ENCODE data around the gene SLC36A3. TPM values are rescaled to one million over a fixed set of nuclear protein-coding genes. Genes with fewer than 3 reads are reported as not detected.

The SLC36A3 gene
- total RNA-seq, 4 donors from 2014 or later: not detected

DNA sequence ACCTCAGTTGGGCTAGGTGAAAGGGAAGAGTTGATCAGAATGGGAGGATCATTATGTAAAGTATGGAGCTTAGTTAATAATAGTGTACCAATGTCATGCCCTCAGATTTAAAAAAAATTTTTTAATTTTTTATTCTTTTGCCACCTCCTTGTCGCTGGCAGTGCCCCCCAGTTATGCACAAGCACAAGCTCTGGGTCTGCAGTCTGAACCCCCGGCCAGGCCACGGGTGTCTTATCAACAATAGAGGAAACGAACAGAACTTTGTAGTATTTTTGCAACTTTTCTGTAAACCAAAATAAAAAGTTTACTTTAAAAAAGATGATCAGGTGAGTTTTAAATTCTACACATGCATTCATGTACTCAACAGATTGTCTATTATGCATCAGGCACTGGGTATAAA lies 51.9 kb downstream of the SLC36A3 start:
- Histone ChIP-seq H3K4me3 (no peak overlapping the region), H3K27ac (peak overlapping the region in 1 of 4 donors; percentile 84), H3K36me3 (no peaks in the 10 kb centered on the region), H3K27me3 (no peaks in the 10 kb centered on the region), H3K4me1 (peaks cover 21 to 47% (median 24%) of the 10 kb centered on the region in 3 donors), H3K9me3 (no peaks in the 10 kb centered on the region)
- 94 to 100% methylated on average over 4 of the region's 4 CpGs for WGBS, 2 donors
- intact Hi-C loops (cut with DNase I): no loop called here
- DNase-seq: no peak
- no peak for TF ChIP-seq POLR2A (IDR thresholded peaks at IDR 0.05)
- TF ChIP-seq, protein P1, sequence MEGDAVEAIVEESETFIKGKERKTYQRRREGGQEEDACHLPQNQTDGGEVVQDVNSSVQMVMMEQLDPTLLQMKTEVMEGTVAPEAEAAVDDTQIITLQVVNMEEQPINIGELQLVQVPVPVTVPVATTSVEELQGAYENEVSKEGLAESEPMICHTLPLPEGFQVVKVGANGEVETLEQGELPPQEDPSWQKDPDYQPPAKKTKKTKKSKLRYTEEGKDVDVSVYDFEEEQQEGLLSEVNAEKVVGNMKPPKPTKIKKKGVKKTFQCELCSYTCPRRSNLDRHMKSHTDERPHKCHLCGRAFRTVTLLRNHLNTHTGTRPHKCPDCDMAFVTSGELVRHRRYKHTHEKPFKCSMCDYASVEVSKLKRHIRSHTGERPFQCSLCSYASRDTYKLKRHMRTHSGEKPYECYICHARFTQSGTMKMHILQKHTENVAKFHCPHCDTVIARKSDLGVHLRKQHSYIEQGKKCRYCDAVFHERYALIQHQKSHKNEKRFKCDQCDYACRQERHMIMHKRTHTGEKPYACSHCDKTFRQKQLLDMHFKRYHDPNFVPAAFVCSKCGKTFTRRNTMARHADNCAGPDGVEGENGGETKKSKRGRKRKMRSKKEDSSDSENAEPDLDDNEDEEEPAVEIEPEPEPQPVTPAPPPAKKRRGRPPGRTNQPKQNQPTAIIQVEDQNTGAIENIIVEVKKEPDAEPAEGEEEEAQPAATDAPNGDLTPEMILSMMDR (IDR thresholded peaks at IDR 0.05): no peak

DNA sequence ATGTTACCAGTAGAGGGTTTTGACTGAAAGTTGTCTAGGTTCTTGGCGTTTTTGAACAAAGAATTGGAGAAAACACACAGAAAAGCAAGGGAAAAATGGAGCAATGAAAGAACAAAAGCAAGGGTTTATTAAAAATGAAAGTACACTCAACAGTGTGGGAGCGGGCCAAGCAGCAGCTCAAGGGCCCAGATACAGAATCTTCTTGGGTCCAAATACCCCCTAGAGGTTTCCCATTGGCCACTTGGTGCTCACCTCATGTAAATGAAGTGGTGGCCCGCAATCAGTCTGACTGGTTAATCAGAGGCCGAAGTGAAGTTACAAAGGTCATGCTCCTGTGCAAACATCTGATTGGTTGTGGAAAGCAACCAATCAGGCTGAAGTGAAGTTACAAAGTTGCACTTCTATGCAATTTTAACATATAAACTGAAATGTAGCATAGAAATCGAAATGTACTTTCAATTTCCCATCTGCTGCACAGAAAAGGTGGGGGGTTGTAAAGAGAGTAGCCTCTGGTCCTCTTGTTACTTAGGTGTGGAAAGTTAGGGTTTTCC lies 52.5 kb downstream of the SLC36A3 start:
- peaks cover 16 to 41% (median 19%) of the 10 kb centered on the region in 3 donors for H3K4me1 ChIP-seq
- H3K4me3 ChIP-seq: no peak overlapping the region
- 63 to 73% methylated on average over 5 of the region's 5 CpGs for WGBS, 2 donors
- H3K27ac ChIP-seq: peak overlapping the region in 1 of 4 donors; percentile 7
- no peaks in the 10 kb centered on the region for H3K27me3 ChIP-seq
- no peak for DNase-seq
- TF ChIP-seq POLR2A (IDR thresholded peaks at IDR 0.05): no peak
- TF ChIP-seq, protein P1 (IDR thresholded peaks at IDR 0.05): no peak
- intact Hi-C loops (cut with DNase I): no loop called here
- H3K36me3 ChIP-seq: no peaks in the 10 kb centered on the region
- no peaks in the 10 kb centered on the region for H3K9me3 ChIP-seq

DNA sequence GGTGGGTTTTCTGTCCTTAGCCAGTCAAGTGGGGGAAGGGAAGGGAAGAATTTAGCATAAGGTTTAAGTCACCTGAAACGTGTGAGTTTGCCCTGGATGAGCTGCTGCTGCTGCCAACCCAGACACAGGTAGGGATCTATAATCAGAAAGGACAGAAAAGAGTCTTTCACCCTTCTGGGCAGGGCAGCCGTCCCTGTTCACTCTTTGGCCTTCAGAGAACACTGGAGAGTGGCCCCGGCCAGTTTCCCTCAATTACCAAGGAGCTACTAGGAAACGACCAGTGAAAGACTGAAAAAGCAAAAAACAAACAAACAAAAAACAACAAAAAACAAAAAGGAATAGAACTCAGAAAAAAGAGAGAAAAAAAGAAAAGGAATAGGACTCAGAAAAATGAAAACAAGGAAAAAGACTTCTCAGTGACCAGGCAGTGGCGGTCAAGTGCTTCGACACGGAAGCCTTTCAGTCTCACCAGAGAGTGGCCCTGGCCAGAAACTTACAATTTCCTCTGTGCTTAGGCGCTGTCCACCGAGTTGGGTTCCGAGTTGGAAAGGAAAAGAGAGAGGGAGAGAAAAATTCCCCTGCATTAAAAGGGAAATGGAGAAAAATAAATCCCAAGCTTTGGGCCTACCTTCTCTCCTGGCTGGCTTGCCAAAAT lies 53.1 kb downstream of the SLC36A3 start:
- H3K4me3 ChIP-seq: no peak overlapping the region
- DNase-seq: no peak
- intact Hi-C loops (cut with DNase I): no loop called here
- no peaks in the 10 kb centered on the region for H3K36me3 ChIP-seq
- TF ChIP-seq, protein P1 (IDR thresholded peaks at IDR 0.05): no peak
- TF ChIP-seq POLR2A (IDR thresholded peaks at IDR 0.05): no peak
- 78 to 86% methylated on average over 9 to 10 of the region's 10 CpGs for WGBS, 2 donors
- H3K4me1 ChIP-seq: peaks cover 12 to 35% (median 16%) of the 10 kb centered on the region in 3 donors
- H3K9me3 ChIP-seq: no peaks in the 10 kb centered on the region
- peak overlapping the region in 1 of 4 donors; percentile 7 for H3K27ac ChIP-seq
- H3K27me3 ChIP-seq: no peaks in the 10 kb centered on the region

DNA sequence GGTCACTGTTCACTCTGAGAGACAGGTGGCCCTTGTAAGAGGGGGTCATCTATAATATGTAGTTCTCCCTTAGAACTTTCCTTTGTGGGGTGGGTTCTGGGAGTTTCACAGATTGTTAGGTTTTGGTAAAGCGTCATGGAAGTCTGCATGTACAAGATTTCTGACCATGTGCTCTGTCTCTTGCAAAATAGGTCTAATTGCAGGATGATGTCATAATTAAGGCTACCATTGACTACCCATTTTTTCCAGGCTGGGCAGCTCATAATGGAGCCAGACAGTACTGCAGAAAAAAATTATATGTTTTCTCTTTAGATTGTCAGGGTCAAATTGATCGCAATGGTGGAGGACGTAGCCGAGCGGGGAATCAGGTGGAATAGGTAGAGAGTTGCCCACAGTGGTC lies 54.3 kb downstream of the SLC36A3 start:
- intact Hi-C loops (cut with DNase I): no loop called here
- Histone ChIP-seq H3K9me3 (no peaks in the 10 kb centered on the region), H3K4me3 (no peak overlapping the region), H3K27ac (no peak overlapping the region), H3K27me3 (no peaks in the 10 kb centered on the region), H3K4me1 (peaks cover 5 to 23% (median 10%) of the 10 kb centered on the region in 3 donors), H3K36me3 (no peaks in the 10 kb centered on the region)
- no peak for DNase-seq
- no peak for TF ChIP-seq POLR2A (IDR thresholded peaks at IDR 0.05)
- TF ChIP-seq, protein P1 (IDR thresholded peaks at IDR 0.05): no peak
- 80 to 81% methylated on average over 5 of the region's 5 CpGs for WGBS, 2 donors

DNA sequence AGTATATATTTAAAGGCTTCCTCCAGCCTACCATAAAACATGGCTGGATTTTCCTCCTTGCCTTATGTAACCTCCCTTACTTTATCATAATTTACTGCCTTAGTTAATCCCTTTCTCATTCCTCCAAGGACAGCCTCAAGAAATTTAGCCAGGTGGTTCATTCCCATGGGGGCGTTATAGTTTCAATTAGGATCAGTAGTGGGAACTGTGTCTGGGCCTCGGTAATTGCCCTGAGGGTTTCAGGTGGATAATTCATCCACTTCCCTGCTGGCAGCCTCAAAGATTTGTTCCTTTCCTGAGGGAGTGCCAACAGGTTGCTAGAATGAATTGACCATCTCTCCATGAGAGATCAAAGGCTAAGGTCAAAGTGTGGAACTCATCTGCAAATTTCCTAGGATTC lies 54.9 kb downstream of the SLC36A3 start:
- no peak overlapping the region for H3K27ac ChIP-seq
- H3K9me3 ChIP-seq: no peaks in the 10 kb centered on the region
- intact Hi-C loops (cut with DNase I): no loop called here
- no peaks in the 10 kb centered on the region for H3K36me3 ChIP-seq
- no peak for DNase-seq
- no peak overlapping the region for H3K4me3 ChIP-seq
- TF ChIP-seq, protein P1 (IDR thresholded peaks at IDR 0.05): no peak
- no peak for TF ChIP-seq POLR2A (IDR thresholded peaks at IDR 0.05)
- peaks cover 3 to 17% (median 5%) of the 10 kb centered on the region in 3 donors for H3K4me1 ChIP-seq
- WGBS, 2 donors: 48 to 69% methylated on average over 2 of the region's 2 CpGs
- H3K27me3 ChIP-seq: no peaks in the 10 kb centered on the region
